Measurements from ENCODE around the gene RCVRN.

The RCVRN gene

DNA sequence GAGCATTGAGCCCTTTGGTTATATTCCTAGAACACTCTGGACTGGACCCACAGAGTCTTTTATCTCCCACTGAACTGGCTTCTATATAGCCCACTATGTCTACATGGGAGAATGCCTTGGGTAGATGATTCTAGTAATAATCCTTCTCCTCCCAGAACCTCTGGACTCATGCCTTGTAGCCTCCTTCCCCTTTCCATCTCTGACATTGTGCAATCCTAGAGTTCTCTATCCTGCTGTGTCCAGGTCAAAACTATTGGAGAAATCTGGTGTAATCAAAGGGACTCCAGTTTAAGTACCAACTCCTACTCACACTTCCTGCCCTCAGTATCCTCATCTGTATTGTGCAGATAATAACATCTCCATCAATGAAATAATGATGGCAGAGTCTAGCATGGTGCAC, 9.1 kb downstream of the RCVRN start:
- DNase-seq = no peak

DNA sequence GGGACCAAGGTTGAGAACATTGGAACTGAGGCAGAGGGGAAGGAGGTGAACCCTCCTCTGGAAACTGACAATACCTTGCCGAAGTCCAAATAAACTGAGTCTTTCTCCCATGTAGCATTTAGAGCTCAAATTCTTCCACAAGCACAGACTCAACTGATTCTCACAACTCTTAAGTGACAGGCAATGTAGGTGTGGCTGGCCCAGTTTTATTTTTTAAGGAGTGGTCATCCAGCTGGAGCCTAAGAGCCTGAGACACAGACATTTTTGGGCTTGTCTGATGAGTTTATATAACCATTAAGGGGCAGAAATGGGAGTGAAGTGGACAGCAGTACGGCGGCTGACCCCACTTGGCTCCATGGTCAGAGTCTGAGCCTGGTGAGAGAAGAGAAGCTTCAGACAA, 10.8 kb downstream of the RCVRN start:
- no peak for DNase-seq

DNA sequence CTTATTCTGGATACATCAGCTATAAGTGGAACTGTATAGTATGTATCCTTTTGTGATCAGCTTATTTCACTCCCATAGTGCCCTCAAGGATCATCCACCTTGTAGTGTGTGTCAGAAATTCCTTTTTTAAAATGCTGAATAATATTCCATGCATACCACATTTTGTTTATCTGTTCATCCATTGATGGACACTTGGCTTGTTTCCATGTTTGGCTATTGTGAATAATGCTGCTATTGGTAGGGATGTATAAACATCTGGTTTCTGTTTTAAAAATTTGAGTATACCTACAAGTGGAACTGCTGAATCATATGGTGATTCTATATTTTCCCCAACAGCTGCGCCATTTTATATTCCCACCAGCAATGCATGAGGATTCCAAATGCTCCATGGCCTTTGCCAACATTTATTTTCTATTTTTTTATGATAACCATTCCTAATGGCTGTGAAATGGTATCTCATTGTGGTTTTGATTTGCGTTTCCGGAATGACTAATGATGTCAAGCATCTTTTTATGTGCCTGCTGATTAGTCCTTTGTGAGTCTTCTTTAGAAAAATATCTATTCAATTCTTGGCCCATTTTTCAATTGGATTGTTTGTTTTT, 11.6 kb downstream of the RCVRN start:
- DNase-seq = no peak

DNA sequence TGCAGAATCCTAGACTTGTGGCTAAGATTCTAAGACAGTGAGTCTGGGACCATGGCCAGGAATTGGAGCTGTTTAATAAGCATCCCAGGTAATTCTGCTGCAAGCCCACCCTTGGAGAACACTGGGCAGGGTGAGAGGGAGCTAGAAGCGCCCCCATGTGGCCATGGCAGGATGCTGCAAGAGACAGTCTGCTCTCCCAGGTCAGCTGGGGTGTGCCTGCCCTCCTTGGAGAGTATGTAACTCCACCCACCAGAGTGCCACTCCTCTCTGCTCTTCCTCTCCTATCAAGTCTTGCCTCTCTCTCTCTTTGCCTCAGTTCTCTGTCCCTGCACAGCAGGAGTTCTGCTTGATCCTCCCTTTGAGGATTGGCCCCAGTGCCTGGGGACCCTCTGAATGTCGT, 14.9 kb downstream of the RCVRN start:
- no peak for DNase-seq

- DNase-seq = no peak
Observed at GRCh38 chr17:9887508-9887907, 17.6 kb downstream of the RCVRN start.

DNA sequence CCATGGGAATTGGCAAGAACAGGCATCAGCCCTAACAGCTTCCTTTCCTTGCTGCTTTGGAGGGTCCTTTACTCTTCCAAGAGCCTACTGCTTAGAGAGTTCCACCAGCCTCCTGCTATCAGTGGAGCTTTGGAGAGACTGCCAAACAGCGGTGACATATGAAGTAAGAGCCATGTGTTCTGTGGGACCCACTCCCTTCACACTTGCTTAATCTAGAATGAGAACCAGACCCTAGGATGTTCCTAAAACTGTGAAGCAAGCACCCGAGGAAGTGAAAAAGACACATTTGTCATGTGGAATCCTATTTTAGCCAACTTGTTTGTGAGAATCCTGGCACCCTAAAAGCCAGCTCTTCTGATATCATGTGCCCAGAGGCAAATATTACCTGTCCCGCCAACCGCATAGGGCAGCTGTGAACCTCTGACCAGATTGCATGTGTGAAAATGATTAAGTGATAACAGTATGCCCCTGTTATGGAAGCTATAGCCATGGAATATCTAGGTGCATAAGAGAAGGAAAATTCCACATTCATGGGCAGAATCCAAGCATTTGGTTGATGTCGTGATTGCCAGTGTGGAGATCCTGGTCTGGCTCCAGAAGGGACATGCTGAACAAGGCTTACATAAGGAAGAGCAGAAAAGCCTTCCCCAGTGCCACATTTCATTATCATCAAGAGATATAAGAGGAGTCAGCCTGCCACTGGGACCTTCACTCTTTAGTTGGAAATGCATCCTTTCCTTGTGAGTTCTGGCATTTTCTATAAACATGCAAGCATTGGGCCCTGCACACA, 18.7 kb downstream of the RCVRN start:
- no peak for DNase-seq

- DNase-seq = no peak
Observed at GRCh38 chr17:9883451-9883850, 21.6 kb downstream of the RCVRN start.

GRCh38 chr17:9880582-9880999, 24.5 kb downstream of the RCVRN start:
- no peak for DNase-seq

GRCh38 chr17:9878786-9879525, 26.1 kb downstream of the RCVRN start:
- DNase-seq = no peak

GRCh38 chr17:9878356-9878755, 26.7 kb downstream of the RCVRN start:
- no peak for DNase-seq

DNA sequence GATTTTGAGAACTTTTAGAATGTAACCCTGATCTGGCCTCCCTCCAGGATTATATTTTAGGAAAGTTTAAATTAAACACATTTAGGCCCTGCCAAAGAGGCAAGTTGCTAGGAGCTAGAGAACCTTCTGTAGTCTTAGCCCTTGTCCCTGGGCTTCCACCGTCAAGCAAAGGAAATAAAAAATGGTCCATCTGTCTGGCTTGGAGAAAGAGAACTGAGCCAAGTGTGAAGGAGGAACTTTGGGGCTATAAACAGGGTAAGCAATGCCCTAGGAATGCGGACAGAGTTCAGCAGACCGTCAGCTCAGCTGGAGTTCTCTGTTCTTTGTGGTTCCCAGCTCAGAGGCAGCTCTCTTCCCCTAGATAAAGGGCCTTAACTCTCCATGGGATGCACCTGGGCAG, 29.6 kb downstream of the RCVRN start:
- DNase-seq = no peak

DNA sequence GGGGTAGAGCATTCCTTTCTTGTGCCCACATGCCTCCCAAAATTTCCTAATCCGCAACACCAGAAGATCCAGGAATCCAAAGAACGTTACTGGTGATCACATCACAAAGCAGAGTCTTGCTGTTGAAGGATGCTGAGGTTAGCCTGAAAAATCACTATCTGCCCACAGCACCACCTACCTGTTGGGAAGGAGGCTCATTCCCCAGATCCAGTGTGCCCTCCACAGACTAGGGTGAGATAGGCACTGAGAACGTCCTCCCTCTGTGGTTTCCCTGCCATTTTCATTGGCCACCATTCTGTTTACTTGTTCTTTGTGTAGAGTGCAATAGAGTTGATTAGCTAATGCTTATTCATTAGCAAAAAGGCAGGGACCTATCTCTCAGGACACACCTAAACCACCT, 30.3 kb downstream of the RCVRN start:
- no peak for DNase-seq

DNA sequence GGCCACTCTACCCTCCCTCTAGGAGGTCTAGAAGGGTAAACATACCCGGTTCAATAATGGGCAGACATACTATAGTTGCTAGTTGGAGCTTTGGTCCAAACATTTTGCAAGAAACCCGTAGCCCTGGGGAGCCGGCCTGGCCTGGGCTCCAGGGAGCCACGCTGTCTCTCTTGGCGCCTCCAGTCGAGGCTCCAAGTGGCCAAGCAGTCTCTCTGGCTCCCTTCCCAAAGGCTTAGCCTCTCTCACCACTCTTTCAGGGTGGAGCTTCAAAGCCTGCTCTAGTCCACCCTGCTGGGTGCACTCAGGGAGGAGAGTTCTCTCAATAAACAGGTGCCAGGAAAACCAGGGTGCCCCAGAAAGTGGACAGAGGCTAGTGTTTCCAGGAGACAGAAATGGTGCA, 32.2 kb downstream of the RCVRN start:
- no peak for DNase-seq

GRCh38 chr17:9868552-9868951, 36.5 kb downstream of the RCVRN start:
- no peak for DNase-seq

- DNase-seq = no peak
Observed at GRCh38 chr17:9865586-9865985, 39.5 kb downstream of the RCVRN start.

- DNase-seq = no peak
Observed at GRCh38 chr17:9862949-9863348, 42.1 kb downstream of the RCVRN start.

DNA sequence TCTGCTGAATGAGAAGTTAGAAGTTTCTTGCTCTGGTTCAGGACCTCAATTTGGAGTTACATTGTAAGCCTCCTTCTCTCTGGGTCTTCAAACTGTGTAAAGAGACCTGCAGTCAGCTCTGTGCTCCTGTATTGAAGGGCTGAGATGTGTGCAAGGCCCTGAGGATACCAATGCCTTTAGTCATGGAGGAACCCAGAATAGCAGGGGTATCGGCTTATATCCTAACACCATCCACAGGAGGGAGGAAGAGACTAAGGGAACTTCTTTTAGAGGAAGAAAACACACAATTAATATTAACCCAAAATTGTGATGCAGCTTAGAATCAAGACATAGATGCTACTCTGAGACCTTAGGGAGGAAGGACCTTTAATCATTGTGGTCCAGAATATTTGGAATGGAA, 42.9 kb downstream of the RCVRN start:
- no peak for DNase-seq

GRCh38 chr17:9860851-9861250, 44.2 kb downstream of the RCVRN start:
- no peak for DNase-seq

- no peak for DNase-seq
Observed at GRCh38 chr17:9859781-9860180, 45.3 kb downstream of the RCVRN start.

DNA sequence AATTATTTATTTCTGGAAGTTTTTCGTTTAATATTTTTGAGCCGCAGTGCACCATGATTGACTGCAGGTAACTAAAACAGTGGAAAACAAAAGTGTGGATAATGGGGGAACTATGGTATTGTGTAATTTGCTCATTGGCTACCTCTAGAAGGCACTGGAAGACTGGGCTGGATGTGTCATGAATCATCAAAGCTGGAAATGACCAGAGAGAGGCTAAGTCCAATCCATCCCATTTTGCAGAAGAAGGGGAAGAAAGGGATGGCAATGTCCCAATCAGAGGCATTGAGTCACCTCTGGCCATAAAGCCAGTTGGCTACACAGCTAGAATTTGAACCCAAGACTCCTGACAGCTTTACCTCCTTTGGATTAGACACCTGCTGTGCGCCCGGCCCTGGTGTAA, 50.0 kb downstream of the RCVRN start:
- DNase-seq = no peak

DNA sequence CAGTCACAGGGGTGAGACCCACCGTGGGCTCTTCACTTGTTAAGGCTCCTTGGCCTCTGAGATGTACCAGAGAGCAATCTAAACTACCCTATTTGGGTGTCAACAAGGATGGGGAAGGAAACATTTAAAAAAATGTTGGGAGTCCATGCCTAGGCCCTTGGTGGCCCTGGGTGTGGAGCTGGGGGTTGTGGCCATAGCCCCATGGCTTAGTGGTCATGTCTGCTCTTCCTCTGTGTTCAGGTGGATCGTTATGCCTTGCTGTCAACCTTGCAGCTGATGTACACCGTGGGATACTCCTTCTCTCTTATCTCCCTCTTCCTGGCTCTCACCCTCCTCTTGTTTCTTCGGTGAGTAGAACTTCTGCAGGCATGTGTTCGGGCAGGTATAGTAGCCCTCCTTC, 50.8 kb downstream of the RCVRN start:
- DNase-seq = no peak

DNA sequence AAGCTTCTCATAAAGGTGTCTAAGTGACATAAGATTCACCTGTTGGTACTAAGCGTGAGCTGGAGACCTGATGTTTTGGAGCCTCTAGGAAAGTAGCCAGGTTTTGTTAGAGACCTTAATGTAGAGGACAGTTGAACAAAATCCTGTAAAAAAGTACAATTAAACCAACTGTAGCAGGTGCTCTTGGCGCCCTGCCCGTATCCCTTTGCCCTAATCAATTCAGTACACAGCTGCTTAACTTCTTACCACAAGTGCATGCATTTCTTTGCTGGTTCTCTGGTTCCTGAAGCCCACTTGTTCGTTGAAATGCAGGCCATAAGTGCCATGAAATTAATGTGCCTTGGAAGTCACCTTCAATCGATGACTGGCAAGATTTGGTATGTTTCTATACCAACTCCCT, 54.9 kb downstream of the RCVRN start:
- DNase-seq = no peak

Data from SHP77 (cell line).